MM.1S (cell line): ENCODE data around the gene GZF1.

ENCODE experiments used
- CTCF ChIP-seq: fragments of 300-600 bp; sonication (generic); IDR thresholded peaks from 2 replicates; pipeline ENCODE4 v1.5.1; 2016; ENCODE audit warnings: antibody characterized with exemption, low read length, mixed read lengths
- EZH2phosphoT487 ChIP-seq: fragments of 300-600 bp; sonication (generic); IDR thresholded peaks from 2 replicates; pipeline ENCODE4 v1.6.1; 2018; ENCODE audit warnings: antibody characterized with exemption, low read length

GRCh38 chr20:23314699-23315098 lies 47.3 kb upstream of the GZF1 start:
- TF ChIP-seq CTCF: no peak
- TF ChIP-seq EZH2phosphoT487: no peak
